GM12873 (cell line): ENCODE measurements around the gene SRSF3.

Experiments used
- CTCF ChIP-seq: IDR thresholded peaks from 2 replicates; pipeline ENCODE4 v1.5.1; 2012; ENCODE audit warnings: low read depth, mild to moderate bottlenecking, moderate library complexity, low read length, control low read depth; ENCODE audit not compliant: insufficient read depth; ENCODE audit errors: missing control alignments

Gene SRSF3

GRCh38 chr6:36550473-36551000, 43.6 kb upstream of the SRSF3 start:
- no peak for TF ChIP-seq CTCF

GRCh38 chr6:36555750-36556252, 38.4 kb upstream of the SRSF3 start:
- TF ChIP-seq CTCF: no peak

- no peak for TF ChIP-seq CTCF
Observed at GRCh38 chr6:36556281-36556680, 37.9 kb upstream of the SRSF3 start.

GRCh38 chr6:36559011-36559793, 35.0 kb upstream of the SRSF3 start:
- no peak for TF ChIP-seq CTCF

GRCh38 chr6:36560822-36561221, 33.3 kb upstream of the SRSF3 start:
- no peak for TF ChIP-seq CTCF

GRCh38 chr6:36563237-36563927, 30.8 kb upstream of the SRSF3 start:
- TF ChIP-seq CTCF: no peak

- no peak for TF ChIP-seq CTCF
Observed at GRCh38 chr6:36563928-36564284, 30.3 kb upstream of the SRSF3 start.
